ENCODE results near the gene GAPVD1.
"Not testable (repeated sequence)": the region's sequence is repeated elsewhere in the genome, so short reads cannot be mapped to it uniquely, and the experiment has no call there.

Gene GAPVD1, protein sequence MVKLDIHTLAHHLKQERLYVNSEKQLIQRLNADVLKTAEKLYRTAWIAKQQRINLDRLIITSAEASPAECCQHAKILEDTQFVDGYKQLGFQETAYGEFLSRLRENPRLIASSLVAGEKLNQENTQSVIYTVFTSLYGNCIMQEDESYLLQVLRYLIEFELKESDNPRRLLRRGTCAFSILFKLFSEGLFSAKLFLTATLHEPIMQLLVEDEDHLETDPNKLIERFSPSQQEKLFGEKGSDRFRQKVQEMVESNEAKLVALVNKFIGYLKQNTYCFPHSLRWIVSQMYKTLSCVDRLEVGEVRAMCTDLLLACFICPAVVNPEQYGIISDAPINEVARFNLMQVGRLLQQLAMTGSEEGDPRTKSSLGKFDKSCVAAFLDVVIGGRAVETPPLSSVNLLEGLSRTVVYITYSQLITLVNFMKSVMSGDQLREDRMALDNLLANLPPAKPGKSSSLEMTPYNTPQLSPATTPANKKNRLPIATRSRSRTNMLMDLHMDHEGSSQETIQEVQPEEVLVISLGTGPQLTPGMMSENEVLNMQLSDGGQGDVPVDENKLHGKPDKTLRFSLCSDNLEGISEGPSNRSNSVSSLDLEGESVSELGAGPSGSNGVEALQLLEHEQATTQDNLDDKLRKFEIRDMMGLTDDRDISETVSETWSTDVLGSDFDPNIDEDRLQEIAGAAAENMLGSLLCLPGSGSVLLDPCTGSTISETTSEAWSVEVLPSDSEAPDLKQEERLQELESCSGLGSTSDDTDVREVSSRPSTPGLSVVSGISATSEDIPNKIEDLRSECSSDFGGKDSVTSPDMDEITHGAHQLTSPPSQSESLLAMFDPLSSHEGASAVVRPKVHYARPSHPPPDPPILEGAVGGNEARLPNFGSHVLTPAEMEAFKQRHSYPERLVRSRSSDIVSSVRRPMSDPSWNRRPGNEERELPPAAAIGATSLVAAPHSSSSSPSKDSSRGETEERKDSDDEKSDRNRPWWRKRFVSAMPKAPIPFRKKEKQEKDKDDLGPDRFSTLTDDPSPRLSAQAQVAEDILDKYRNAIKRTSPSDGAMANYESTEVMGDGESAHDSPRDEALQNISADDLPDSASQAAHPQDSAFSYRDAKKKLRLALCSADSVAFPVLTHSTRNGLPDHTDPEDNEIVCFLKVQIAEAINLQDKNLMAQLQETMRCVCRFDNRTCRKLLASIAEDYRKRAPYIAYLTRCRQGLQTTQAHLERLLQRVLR (N-terminal part only)

DNA sequence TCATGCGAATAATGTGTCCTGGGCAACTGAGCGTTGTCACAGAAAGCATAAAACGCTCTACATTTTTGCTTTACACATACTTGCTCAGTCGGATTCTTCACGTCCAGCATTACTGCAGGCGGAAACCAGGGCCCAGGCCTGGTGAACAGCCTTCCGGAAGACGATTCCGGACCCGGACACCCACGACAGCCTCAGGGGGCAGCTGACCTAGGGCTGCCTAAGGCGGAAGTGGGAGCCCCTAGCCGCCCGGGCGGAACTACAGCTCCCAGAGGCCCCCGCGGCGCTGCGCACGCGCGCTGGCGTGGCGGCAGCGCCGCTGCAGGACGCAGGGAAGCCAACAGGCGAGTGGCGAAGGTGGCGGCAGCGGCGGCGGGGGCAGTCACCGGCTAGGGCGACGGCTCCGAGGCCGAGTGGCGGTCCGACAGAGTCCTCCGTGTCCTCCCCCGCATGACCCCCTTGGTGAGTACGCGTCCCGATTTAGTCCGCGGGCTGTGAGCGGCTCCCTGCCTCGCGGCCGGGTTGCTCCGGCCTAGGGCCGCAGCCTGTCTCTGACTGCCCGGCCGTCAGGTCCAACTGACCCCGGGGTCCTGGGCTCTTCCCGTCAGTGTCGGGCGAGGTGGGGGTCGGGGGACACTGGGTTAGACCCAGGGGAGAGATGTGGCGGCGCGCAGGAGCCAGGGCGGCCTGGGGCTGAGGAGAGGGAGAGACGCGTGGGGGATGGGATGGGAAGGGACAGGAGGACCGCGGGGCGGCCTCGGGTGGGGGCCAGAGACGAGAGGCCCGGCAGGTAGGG, at the start of gene GAPVD1:
Gene GAPVD1, plus strand, starts transcription at position 326 of the 793 bp plus-strand sequence. CDS start 37,096 bp downstream, outside the sequence.
- peak; percentile 35 to 91 (median 78) for DNase-seq

DNA sequence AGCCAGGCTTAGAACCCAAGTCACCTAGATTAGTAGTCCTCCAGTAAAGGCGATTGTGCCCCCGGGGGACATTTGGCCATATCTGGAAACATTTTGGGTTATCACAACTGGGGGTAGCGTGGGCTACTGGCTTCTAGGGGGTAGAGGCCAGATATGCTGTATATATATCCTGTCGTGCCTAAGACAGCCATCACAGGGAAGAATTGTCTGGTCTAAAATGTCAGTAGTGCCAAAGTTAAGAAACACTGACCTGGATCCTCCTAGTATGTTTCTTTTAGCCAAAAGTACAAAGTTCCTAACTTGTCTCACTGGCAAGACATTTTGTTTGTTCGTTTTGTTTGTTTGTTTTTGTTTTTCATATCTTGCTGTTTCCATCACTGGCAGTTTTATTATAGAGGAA, 47.4 kb upstream of the GAPVD1 start:
- no peak for DNase-seq

DNA sequence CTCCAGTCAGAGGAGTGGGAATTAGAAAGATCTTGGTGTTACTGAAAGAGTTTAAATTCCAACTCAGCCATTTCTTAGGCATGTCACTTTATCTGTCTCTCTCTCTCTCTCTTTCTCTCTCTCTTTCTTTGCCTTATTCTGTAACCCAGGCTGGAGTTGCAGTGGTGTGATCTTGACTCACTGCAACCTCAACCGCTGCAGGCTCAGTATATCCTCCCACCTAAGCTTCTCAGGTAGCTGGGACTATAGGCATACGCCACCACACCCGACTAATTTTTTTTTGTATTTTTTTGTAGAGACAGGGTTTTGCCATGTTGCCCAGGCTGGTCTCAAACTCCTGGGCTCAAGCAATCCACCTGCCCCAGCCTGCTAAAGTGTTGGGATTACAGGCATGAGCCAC, 43.0 kb upstream of the GAPVD1 start:
- no peak for DNase-seq

DNA sequence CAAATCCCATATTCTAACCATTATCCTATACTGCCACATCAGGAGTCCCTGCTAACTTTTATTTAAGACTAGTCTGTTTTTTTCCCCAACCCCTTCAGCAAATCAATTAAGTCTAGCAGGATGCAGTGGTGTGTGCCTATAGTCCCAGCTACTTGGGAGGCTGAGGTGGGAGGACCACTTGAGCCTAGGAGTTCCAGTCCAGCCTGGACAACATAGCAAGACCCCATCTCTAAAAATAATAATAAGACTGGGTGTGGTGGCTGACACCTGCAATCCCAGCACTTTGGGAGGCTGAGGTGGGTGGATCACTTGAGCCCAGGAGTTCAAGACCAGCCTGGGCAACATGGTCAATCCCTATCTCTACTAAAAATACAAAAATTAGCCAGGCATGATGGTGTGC, 36.8 kb upstream of the GAPVD1 start:
- DNase-seq = not testable (repeated sequence)

DNA sequence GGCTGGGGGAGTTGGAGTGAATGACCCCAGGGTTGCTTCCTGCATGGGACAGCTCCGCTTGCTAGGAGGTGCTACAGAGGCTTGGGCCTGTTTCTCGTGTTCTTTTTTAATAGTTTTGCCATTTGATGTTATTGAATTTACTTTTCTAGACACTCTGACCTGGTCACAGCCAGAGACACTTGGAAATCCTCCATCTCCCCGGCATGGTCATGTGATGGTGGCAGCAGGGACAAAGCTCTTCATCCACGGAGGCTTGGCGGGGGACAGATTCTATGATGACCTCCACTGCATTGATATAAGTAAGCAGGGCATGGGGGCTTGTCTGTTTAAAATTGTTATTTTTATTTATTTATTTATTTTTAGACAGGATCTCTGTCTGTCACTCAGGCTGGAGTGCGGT, 33.9 kb upstream of the GAPVD1 start:
- peak in 5 of 56 donors; percentile 1 to 18 (median 6) for DNase-seq

DNA sequence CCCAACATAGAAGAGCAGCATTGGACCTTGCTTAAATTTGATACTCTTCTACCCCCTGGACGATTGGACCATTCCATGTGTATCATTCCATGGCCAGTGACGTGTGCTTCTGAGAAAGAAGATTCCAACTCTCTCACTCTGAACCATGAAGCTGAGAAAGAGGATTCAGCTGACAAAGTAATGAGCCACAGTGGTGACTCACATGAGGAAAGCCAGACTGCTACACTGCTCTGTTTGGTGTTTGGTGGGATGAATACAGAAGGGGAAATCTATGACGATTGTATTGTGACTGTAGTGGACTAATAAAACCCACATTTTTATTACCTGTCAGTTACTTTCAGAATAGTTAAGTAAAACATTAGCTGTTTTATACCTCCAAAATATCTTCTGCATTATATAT, 27.9 kb upstream of the GAPVD1 start:
- peak in 1 of 56 donors; percentile 4 for DNase-seq

DNA sequence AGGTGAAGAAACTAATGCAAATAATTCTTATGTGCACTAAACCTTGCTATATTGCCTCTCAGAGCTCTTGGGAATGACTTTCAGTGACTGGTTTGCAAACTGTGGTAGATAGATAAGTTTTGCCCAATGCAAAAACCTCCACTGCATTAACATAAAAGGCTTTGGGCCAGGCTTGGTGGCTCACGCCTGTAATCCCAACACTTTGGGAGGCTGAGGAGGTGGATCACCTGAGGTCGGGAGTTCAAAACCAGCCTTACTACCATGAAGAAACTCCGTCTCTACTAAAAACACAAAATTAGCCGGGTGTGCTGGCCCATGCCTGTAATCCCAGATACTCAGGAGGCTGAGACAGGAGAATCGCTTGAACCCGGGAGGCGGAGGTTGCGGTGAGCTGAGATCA, 27.5 kb upstream of the GAPVD1 start:
- not testable (repeated sequence) for DNase-seq

DNA sequence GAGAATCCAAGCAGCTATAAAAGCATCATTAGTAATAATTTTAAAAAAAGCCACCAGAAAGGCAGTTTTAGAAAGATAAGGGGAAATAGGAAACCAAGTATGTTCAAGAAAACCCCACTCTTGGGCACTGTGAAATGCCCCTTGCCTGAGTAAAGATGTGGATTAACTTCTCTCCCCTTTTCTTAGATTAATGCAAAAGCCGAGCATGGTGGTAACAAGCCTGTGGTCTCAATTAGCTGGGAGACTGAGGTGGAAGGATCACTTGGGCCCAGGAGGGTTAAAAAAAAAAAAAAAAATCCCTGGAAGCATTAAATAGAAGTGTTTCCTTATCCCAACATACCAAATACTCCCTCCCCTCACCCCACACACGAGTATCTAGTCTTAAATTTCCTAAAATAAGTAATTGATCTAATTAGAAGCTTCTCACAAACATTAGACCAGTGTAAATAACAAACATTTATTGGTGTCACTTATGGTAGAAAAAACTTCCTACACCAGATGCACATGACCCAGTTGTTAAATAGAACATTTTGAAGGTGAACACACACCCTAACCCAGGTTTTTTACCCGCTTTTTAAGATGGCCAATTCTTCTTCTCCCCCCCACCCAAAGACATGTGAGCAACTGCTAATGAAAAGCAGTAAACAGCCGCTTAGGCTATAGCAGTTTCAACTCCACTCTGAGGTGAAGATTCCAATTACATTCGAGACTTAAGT, 25.7 kb upstream of the GAPVD1 start:
- no peak for DNase-seq

DNA sequence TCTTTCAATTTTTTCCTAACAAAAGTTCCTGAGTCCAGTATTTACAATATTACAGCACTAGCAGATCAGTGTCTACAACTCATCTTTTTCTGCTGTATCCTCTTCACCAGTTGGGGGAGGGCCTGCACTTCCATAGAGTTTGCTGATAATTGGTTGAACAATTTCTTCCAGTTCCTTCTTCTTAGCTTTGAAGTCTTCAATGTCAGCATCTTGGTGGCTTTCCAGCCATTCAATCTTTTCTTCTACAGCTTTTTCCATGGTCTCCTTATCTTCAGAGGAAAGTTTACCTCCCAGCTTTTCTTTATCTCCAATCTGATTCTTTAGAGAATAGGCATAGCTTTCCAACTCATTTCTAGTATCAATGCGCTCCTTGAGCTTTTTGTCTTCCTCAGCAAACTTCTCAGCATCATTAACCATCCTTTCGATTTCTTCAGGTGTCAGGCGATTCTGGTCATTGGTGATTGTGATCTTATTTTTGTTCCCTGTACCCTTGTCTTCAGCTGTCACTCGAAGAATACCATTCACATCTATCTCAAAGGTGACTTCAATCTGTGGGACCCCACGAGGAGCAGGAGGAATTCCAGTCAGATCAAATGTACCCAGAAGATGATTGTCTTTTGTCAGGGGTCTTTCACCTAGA, 25.0 kb upstream of the GAPVD1 start:
- not testable (repeated sequence) for DNase-seq

DNA sequence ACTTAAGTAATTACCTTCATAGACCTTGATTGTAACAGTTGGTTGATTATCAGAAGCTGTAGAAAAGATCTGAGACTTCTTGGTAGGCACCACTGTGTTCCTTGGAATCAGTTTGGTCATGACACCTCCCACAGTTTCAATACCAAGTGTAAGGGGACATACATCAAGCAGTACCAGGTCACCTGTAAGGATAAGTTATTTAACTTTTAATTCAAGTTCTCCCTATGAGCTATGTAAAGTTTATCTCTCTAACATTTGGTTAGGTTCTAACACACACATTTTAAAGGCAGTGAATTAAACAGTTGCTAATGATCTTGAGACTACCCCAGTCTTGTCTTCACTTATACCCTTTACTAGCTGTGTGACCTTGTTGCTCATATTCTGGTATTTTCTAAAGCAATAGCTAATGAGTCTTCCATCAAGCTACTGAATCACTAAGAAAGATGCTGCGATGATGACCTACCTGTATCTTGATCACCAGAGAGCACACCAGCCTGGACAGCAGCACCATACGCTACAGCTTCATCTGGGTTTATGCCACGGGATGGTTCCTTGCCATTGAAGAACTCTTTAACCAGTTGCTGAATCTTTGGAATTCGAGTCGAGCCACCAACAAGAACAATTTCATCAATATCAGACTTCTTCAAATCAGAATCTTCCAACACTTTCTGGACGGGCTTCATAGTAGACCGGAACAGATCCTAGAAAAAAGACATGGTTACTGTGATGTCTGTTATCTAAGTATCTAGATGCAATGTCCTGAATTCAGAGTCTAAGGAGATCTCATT, 23.3 kb upstream of the GAPVD1 start:
- DNase-seq = no peak

DNA sequence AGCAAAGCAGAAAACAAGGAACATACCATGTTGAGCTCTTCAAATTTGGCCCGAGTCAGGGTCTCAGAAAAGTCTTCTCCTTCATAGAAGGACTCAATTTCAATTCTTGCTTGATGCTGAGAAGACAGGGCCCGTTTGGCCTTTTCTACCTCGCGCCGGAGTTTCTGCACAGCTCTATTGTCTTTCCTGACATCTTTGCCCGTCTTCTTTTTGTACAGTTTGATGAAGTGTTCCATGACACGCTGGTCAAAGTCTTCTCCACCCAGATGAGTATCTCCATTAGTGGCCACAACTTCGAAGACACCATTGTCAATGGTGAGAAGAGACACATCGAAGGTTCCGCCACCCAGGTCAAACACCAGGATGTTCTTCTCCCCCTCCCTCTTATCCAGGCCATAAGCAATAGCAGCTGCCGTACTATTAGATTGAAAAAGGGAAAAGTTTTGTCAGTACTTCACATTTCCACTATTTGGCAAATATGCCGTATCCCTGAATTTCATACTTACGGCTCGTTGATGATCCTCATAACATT, 22.6 kb upstream of the GAPVD1 start:
- DNase-seq = no peak

DNA sequence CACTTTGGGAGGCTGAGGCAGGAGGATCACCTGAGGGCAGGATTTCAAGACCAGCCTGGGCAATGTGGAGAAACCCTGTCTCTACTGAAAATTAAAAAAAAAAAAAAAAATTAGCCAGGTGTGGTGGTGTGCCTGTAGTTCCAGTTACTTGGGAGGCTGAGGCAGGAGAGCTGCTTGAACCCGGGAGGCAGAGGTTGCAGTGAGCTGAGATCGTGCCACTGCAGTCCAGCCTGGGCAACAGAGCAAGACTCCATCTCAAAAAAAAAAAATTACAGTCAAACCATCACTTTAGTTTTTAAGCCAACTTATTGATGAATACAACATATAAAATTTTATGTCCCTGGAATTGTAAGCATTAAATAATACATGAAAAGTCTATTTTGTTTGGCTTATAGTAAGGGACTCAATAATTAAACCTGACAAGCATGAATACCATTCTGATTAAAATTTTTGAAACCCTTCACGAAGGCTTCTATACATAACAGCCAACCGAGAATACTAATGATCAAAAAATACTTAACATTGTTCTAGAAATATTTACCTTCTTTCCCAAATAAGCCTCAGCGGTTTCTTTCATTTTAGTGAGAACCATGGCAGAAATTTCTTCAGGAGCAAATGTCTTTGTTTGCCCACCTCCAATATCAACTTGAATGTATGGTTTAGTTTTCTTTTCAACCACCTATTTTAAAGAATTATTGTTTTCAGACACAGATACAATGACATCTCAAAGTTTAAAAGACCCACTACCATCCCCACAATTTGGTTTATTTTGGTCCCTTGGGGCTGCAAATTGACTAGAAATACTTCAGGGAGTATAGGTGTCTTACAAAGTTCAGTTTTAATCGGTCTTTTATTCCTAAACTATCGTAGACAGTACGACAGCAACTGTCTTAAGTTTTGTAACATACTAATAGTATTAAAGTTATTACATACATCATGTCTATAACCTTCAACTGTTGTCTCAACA, 21.7 kb upstream of the GAPVD1 start:
- no peak for DNase-seq

DNA sequence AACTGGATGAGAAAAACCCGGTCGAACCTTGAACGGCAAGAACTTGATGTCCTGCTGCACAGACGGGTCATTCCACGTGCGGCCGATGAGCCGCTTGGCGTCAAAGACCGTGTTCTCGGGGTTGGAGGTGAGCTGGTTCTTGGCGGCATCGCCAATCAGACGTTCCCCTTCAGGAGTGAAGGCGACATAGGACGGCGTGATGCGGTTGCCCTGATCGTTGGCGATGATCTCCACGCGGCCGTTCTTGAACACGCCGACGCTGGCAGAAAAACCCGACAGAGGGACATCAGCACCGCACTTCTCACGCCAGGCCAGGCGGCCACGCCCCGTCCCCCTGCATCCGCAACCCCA, 21.0 kb upstream of the GAPVD1 start:
- peak in 9 of 56 donors; percentile 28 to 46 (median 36) for DNase-seq

DNA sequence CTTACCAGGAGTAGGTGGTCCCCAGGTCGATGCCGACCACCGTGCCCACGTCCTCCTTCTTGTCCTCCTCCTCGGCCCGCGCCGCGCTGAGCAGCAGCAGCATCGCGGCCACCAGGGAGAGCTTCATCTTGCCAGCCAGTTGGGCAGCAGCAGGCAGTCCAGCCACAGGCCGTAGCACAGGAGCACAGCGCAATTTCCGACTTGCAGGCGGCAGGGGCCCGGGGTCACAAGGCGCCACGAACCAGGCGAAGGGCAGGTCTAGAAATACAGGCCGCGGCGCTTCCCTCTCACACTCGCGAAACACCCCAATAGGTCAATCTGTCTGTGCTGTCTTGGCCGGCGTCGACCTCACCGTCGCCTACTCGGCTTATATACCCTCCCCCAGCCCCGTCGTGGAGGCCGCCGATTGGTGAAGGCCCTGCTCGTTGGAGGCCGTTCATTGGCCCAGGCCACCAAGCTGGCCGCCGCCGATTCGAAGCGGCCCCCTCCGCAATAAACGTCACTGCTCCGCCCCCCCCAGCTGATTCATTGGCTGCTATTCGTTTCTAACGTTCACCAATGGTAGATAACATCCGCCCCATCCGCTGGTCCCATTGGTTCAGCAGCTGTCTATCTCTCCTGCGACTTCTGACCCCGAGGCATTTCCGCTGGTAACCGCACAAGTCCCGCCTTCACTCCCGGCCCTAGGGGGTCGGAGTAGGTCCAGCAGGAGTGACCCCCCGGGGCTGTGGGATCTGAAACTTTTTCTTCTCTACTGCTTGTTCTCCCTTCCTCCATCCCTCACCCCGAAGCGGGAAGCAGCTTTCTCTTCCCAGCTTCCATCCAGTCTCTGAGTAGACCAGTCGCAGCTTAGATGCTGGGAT, 20.4 kb upstream of the GAPVD1 start, which contains the start of gene HSPA5:
Gene HSPA5, minus strand, starts transcription at position 344 of the 863 bp plus-strand sequence. Its CDS starts 217 bp downstream, at position 127.
- peak; percentile 93 to 100 (median 99) for DNase-seq

DNA sequence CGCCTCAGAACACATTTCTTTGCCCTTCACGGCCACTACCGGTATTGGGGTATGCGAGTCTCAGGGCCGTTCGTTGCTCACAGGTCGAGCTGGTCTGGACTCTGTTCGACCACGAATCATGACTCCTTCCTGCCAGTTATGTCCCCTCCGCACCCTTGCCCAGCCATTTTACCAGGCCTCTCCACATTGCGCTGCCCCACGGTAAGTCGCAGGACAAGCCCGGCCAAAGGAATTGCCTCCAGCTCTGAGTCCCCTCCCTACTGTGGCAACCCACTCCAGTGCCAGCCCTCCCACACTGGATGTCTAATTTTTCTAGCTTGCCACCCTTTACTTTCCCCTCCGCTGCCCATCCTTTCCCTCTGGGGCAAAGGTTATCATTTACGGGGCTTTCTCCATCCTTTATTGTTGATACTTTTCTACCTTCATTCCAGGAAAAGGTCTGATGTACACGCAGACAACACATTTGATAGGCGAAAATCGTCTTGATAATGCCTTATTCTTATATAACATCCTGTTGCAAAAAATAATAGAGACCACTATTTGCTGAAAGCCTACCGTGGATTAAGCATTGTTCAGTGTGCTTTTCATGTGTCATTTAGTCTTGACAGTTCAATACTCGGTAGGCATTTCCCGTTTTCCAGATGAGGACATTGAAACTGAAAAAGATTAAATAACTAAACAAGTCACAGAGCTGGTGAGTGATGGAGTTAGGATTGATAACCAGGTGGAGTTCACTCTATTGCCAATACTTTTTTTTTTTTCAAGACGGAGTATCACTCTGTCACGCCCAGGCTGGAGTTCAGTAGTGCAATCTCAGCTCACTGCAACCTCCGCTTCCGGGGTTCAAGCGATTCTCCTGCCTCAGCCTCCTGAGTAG, 19.5 kb upstream of the GAPVD1 start:
- peak in 13 of 56 donors; percentile 6 to 71 (median 44) for DNase-seq
